Activated CD4-positive, CD25-positive, alpha-beta regulatory T cell (primary cell): ENCODE data around the gene B4GALNT2.
"Not testable (repeated sequence)": the region's sequence is repeated elsewhere in the genome, so short reads cannot be mapped to it uniquely, and the experiment has no call there.

Experiments used
- DNase-seq, 4 experiments: peaks; one replicate each; lab custom pipeline; 2025; lab: John Stamatoyannopoulos, UW

The B4GALNT2 gene

GRCh38 chr17:49120166-49120565 is 12.4 kb upstream of the B4GALNT2 start:
- no peak for DNase-seq

- DNase-seq: no peak
Measured at GRCh38 chr17:49121696-49122292, 10.8 kb upstream of the B4GALNT2 start.

- DNase-seq: no peak
Measured at GRCh38 chr17:49122566-49122965, 10.0 kb upstream of the B4GALNT2 start.

DNA sequence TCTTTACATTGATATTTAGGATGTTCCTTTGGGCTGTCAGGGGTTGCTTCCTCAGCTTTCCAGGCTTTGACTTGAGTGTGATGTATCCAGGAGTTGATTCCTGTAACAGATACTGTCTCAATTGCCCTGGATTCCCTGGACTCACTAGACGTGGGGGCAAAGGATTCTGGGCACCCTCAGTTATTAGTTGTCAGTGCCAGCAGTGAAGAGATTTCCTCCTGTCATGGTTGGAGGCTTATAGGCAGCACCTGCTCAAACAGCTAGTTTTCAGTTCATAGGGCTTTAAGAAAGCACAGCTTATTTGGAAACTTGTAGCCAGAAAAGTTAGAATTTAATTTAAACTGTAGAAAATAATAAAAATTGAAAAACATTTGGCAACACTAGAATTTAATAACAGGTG is 9.5 kb upstream of the B4GALNT2 start:
- DNase-seq: no peak

GRCh38 chr17:49125449-49125848 is 7.1 kb upstream of the B4GALNT2 start:
- no peak for DNase-seq

DNA sequence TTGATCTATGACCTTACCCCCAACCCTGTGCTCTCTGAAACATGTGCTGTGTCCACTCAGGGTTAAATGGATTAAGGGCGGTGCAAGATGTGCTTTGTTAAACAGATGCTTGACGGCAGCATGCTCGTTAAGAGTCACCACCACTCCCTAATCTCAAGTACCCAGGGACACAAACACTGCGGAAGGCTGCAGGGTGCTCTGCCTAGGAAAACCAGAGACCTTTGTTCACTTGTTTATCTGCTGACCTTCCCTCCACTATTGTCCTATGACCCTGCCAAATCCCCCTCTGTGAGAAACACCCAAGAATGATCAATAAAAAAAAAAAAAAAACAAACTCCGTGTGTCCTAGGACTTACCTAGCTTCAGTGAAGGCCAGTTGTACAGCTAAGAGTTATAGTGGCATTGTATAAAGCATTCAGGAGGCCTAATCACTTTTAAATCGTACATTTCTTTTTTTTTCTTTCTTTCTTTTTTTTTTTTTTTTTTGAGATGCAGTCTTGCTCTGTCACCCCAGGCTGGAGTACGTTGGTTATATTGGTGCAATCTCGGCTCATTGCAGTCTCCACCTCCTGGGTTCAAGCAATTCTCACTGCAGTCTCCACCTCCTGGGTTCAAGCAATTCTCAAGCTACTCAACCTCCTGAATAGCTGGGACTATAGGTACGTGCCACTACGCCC is 6.2 kb upstream of the B4GALNT2 start:
- not testable (repeated sequence) for DNase-seq

DNA sequence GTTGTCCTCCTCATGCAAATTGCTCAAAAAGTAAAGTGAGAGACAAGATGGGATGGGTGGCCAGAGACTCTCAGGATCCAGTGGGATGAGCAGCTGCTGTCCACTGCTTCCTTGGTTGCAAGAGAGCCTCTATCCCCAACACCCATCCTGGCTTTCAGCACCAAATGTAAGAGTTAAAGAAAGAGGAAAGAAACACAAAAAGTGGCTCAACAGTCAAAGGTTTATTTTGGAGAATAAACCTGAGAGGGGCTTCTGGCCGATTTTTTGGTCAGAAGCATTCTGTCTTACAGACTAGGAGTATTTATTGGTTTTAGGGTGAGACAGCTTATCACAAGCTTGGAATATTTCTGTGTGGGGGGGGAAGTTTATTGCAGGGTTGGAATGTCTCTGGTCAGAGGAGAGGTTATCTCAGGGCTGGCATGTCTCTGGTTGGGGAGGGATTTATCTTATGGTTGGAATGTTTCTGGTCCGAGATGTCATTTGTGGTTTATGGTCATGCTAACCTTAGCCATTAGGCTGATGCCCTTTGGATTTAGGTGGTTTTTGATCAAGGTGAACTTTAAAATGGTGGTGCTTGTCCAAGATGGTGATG is 3.1 kb upstream of the B4GALNT2 start:
- not testable (repeated sequence) for DNase-seq

GRCh38 chr17:49130891-49131290 is 1.7 kb upstream of the B4GALNT2 start:
- no peak for DNase-seq

DNA sequence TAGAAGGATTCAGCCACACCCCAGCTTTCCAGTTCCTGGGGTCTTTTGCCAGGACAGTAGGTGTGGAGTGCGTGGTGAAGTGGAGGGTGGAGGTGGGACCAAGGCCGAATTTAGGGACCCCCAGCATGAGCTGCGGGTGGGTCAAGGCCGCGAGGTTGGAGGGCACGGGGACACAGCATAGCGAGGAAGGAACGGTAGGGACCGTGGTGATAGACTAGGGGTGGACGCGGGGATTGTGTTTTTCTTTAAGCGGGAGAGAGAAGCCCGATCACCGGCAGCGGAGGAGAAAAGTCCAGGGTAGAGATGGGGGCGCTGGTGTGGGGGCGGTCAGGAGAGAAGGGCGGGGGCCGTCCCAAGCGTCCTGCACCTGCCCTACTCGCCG is 261 bp upstream of the B4GALNT2 start:
- DNase-seq: no peak

DNA sequence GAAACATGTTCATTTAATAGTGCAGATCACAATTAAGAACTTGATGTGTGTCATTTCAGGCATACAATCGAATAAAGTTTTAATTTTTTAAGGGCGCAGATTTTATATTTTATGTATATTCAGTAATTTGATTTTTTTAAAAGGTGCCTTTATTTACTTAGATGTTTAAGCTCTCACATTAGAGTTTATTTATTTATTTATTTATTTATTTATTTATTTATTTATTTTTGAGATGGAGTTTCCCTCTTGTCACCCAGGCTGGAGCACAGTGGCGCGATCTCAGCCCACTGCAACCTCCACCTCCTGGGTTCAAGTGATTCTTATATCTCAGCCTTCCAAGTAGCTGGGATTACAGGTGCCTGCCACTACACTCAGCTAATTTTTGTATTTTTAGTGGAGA is 3.8 kb downstream of the B4GALNT2 start:
- no peak for DNase-seq

GRCh38 chr17:49145654-49146053 is 13.1 kb downstream of the B4GALNT2 start:
- DNase-seq: not testable (repeated sequence)

- DNase-seq: no peak
Measured at GRCh38 chr17:49146620-49147306, 14.2 kb downstream of the B4GALNT2 start.

DNA sequence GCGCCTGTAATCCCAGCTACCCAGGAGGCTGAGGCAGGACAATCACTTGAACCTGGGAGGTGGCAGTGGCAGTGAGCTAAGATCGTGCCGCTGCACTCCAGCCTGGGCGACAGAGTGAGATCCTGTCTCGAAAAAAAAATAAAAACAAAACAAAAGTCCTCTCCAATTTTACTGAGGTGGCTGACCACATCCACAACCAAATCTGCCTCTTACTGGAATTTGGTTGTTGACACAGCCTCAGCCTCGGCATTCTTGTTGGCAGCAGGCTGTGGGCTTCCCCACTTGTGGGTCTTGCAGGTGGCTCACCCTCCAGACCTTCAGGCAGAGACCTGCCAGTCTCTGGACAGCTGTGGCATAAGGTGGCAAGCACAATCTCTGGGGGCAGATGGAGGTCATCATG is 15.6 kb downstream of the B4GALNT2 start:
- DNase-seq: no peak

DNA sequence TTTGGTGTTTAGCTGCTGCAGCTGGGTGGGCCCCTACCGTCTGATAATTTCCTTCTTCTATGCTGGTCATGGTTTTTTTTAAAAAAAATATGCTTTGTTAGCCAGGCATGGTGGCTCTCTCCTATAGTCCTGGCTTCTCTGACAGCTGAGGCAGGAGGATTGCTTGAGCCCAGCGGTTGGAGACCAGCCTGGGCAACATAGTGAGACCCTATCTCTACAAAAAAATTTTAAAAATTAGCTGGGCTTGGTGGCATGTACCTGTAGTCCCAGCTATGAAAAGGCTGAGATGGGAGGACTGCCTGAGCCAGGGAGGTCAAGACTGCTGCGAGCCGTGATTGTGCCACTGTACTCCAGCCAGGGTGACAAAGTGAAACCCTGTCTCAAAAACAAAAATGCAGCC is 19.4 kb downstream of the B4GALNT2 start:
- DNase-seq: no peak

GRCh38 chr17:49156256-49156655 is 23.7 kb downstream of the B4GALNT2 start:
- DNase-seq: no peak

- no peak for DNase-seq
Measured at GRCh38 chr17:49157784-49158183, 25.2 kb downstream of the B4GALNT2 start.

- DNase-seq: no peak
Measured at GRCh38 chr17:49162866-49163265, 30.3 kb downstream of the B4GALNT2 start.

- DNase-seq: no peak
Measured at GRCh38 chr17:49165143-49165542, 32.6 kb downstream of the B4GALNT2 start.

GRCh38 chr17:49168706-49169105 is 36.1 kb downstream of the B4GALNT2 start:
- DNase-seq: no peak

- DNase-seq: no peak
Measured at GRCh38 chr17:49170216-49170615, 37.6 kb downstream of the B4GALNT2 start.

GRCh38 chr17:49170711-49171110 is 38.1 kb downstream of the B4GALNT2 start:
- DNase-seq: not testable (repeated sequence)

- not testable (repeated sequence) for DNase-seq
Measured at GRCh38 chr17:49175978-49176377, 43.4 kb downstream of the B4GALNT2 start.

DNA sequence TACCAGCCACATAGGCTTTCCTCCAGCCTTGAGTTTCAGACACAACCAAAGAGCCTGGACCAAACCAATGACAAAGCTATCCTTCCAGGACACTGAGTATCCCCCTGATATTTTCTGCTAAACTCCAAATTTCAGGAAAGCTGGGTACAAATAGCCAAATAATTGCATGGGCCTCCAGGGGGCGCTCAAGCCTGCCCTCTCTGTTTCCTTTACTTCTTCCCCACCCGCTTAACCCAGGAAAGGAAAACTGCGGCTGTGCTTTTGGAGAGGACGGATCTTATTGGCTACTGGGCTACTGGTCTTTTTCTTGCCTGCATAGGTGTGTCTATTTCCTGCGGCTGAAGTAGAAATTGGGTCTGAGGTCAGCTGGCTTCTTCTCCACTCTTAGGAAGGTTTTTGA is 47.7 kb downstream of the B4GALNT2 start:
- DNase-seq: peak; percentile 18 to 44 (median 30)
